DND-41 (cell line): ENCODE measurements around the gene NFE2L1.

Experiments used
- EZH2 ChIP-seq: IDR thresholded peaks from 3 replicates; pipeline ENCODE4 v1.6.1; 2012; ENCODE audit warnings: borderline replicate concordance, low read depth, mild to moderate bottlenecking, moderate library complexity, low read length, inconsistent platforms; ENCODE audit not compliant: severe bottlenecking
- TF ChIP-seq, protein P1 (sequence below): IDR thresholded peaks from 2 replicates; pipeline ENCODE4 v1.5.1; 2012; ENCODE audit warnings: borderline replicate concordance, low read length, moderate library complexity, mild to moderate bottlenecking; ENCODE audit not compliant: poor library complexity, severe bottlenecking; ENCODE audit errors: extremely low read depth

DNA sequence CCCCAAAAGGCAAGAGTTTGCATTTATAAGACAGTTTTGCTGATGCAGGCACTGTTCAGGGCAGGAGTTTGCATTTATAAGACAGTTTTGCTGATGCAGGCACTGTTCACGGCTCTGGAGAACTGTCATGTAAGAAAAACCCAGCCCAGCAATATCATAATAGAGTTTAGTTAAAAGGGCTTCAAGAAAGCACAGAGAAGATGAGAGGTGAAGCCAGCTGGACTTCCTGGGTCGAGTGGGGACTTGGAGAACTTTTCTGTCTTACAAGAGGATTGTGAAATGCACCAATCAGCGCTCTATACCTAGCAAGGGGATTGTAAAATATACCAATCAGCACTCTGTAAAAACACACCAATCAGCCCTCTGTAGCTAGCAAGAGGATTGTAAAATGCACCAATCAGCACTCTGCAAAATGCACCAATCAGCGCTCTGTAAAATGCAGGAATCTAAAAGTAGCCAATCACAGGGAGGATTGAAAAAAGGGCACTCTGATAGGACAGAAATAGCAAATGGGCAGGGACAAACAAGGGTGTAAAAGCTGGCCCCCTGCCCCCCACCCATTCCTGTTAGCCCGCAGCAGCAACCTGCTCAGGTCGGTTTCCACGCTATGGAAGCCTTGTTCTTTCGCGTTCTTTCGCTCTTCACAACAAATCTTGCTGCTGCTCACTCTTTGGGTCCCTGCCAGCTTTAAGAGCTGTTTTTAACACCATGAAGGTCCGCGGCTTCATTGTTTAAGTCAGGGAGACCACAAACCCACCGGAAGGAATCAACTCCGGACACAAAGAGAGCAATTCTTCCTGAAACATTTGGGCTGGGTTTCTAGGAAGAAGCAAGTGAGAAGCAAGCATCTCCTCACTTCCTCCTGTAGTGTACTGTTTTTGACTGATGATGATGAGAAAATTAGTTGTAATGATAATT is 54.9 kb downstream of the NFE2L1 start:
- TF ChIP-seq, protein P1, sequence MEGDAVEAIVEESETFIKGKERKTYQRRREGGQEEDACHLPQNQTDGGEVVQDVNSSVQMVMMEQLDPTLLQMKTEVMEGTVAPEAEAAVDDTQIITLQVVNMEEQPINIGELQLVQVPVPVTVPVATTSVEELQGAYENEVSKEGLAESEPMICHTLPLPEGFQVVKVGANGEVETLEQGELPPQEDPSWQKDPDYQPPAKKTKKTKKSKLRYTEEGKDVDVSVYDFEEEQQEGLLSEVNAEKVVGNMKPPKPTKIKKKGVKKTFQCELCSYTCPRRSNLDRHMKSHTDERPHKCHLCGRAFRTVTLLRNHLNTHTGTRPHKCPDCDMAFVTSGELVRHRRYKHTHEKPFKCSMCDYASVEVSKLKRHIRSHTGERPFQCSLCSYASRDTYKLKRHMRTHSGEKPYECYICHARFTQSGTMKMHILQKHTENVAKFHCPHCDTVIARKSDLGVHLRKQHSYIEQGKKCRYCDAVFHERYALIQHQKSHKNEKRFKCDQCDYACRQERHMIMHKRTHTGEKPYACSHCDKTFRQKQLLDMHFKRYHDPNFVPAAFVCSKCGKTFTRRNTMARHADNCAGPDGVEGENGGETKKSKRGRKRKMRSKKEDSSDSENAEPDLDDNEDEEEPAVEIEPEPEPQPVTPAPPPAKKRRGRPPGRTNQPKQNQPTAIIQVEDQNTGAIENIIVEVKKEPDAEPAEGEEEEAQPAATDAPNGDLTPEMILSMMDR = no peak
- TF ChIP-seq EZH2 = no peak
